Measurements from ENCODE around the gene AQP12B.
A peak's percentile ranks its signal among the peaks of the same experiment; 100 is the strongest.

Gene AQP12B

DNA sequence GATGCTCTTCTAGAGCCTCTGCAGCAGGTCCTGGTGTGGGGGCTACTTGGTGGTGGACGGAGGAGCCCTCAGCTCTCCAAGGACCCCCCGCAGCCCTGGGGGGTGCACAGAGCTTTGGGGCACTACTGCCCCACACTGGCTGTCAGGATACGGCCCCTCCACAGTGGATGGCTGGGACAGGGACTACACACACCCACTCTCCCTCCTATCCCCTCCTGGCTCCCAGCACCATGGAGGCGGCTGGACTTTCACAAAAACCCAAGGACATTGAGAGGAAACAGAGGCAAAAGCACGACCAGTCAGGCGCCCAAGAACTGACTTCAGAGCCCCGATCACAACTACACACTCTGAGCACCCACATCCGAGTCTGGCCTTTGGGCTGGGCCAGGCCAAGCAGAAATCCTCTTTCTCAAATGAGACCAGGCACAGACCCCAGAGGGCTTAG is 44.8 kb downstream of the AQP12B start:
- peak overlapping the region; percentile 85 for H3K23ac ChIP-seq (ENCODE audit: low read depth, low read length, poor library complexity)
- WGBS, 2 donors (ENCODE audit: extremely low coverage in 2 of 2, insufficient read length in 2 of 2, insufficient replicate concordance in 1 of 2) = no CpG with 5 or more reads among the region's 8 CpGs
- no peak overlapping the region for H3K4me2 ChIP-seq (ENCODE audit: insufficient read depth, low read length, poor library complexity, severe bottlenecking)
- peaks cover 3% of the 10 kb centered on the region for H3K79me1 ChIP-seq (ENCODE audit: low read depth, low read length)
- H3K18ac ChIP-seq (ENCODE audit: low read length) = no peak overlapping the region
- no peak overlapping the region for H3K4me3 ChIP-seq (ENCODE audit: low read length in 2 of 2)
- H3K9ac ChIP-seq (ENCODE audit: low read depth, low read length, poor library complexity) = no peak overlapping the region
- no peak overlapping the region for H3K4ac ChIP-seq (ENCODE audit: low read length)
- no peak overlapping the region for H2BK15ac ChIP-seq (ENCODE audit: low read length)
- H2BK120ac ChIP-seq (ENCODE audit: low read depth, low read length) = no peak overlapping the region
- H3K14ac ChIP-seq (ENCODE audit: low read length) = peak overlapping the region; percentile 21
- H3K9me3 ChIP-seq (replicated peaks in 1 of 2; ENCODE audit: control insufficient read depth in 2 of 2, insufficient read depth in 1 of 2, low read depth in 1 of 2, low read length in 2 of 2) = peaks cover 4 to 7% of the 10 kb centered on the region in 2 donors
- no peak overlapping the region for H4K91ac ChIP-seq (ENCODE audit: low read depth, low read length, poor library complexity)
- H3K4me1 ChIP-seq (ENCODE audit: control insufficient read depth in 2 of 2, insufficient read depth in 1 of 2, low read depth in 1 of 2, low read length in 2 of 2) = no peaks in the 10 kb centered on the region
- H2AK5ac ChIP-seq (ENCODE audit: low read depth, low read length) = no peak overlapping the region
- H2BK5ac ChIP-seq (ENCODE audit: low read length) = no peak overlapping the region
- peaks cover 0 to 10% (median 0%) of the 10 kb centered on the region in 3 experiments for H3K27me3 ChIP-seq (ENCODE audit: control insufficient read depth in 3 of 3, insufficient read depth in 3 of 3, low read depth in 1 of 3, low read length in 3 of 3)
- no peak overlapping the region for H2AFZ ChIP-seq (ENCODE audit: low read length)
- H3K36me3 ChIP-seq (replicated peaks in 1 of 2; ENCODE audit: control insufficient read depth in 2 of 2, insufficient read depth in 2 of 2, low read length in 2 of 2) = no peaks in the 10 kb centered on the region
- H2BK12ac ChIP-seq (ENCODE audit: low read length) = peak overlapping the region; percentile 73
- H3K27ac ChIP-seq (replicated peaks; ENCODE audit: low read length) = no peak overlapping the region
- no peak for DNase-seq (ENCODE audit: low spot score)
- H4K8ac ChIP-seq (ENCODE audit: low read depth, low read length) = no peak overlapping the region

DNA sequence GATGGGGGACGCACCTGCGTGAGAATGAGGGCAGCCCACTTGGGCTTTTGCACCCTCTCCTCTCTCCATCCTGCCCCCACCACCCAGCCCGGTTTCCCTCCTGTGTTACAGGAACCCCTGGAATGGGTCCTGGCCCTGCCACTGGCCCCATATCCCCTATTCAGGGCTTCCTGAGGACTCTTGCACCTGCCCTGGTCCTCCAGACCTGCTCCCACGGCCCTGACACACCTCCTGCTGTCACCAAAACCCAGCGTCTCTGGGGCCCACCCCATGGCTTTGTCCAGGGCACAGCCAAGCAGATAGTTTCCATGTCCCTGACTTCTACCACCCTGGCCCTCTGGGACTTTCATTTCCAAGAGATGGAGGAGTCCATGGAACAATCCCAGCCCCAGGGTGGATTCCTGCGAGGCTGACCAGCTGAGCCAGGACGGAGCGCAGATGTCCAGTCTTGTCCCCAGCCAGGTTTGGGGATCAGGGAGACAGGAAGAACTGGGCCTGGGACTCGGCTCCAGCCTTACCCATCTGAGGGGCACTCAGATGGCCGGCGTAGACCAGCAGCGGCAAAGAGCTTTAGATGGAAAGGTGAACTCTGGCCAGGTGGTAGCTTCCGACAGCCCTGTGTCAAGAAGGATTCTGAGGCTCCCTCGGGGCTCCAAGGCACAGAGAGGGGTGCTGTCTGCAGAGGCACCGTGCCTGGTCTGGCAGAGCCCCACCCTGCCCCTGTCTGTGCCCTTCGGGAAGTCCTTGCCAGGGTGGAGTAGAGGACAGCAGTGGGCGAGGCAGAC is 45.4 kb downstream of the AQP12B start:
- Histone ChIP-seq H2AFZ (ENCODE audit: low read length) (no peak overlapping the region), H4K8ac (ENCODE audit: low read depth, low read length) (no peak overlapping the region), H2BK5ac (ENCODE audit: low read length) (no peak overlapping the region), H3K36me3 (replicated peaks in 1 of 2; ENCODE audit: control insufficient read depth in 2 of 2, insufficient read depth in 2 of 2, low read length in 2 of 2) (no peaks in the 10 kb centered on the region), H3K4ac (ENCODE audit: low read length) (no peak overlapping the region), H3K9ac (ENCODE audit: low read depth, low read length, poor library complexity) (no peak overlapping the region), H2AK5ac (ENCODE audit: low read depth, low read length) (no peak overlapping the region), H3K27me3 (ENCODE audit: control insufficient read depth in 3 of 3, insufficient read depth in 3 of 3, low read depth in 1 of 3, low read length in 3 of 3) (peaks cover 0 to 10% (median 0%) of the 10 kb centered on the region in 3 experiments), H3K14ac (ENCODE audit: low read length) (no peak overlapping the region), H3K18ac (ENCODE audit: low read length) (no peak overlapping the region), H2BK12ac (ENCODE audit: low read length) (peak overlapping the region; percentile 73), H3K23ac (ENCODE audit: low read depth, low read length, poor library complexity) (peak overlapping the region; percentile 85), H3K4me3 (ENCODE audit: low read length in 2 of 2) (no peak overlapping the region), H3K4me1 (ENCODE audit: control insufficient read depth in 2 of 2, insufficient read depth in 1 of 2, low read depth in 1 of 2, low read length in 2 of 2) (no peaks in the 10 kb centered on the region), H3K4me2 (ENCODE audit: insufficient read depth, low read length, poor library complexity, severe bottlenecking) (no peak overlapping the region), H3K79me1 (ENCODE audit: low read depth, low read length) (peaks cover 3% of the 10 kb centered on the region), H4K91ac (ENCODE audit: low read depth, low read length, poor library complexity) (no peak overlapping the region), H2BK120ac (ENCODE audit: low read depth, low read length) (no peak overlapping the region), H3K27ac (replicated peaks; ENCODE audit: low read length) (no peak overlapping the region), H3K9me3 (replicated peaks in 1 of 2; ENCODE audit: control insufficient read depth in 2 of 2, insufficient read depth in 1 of 2, low read depth in 1 of 2, low read length in 2 of 2) (peaks cover 4 to 10% of the 10 kb centered on the region in 2 donors), H2BK15ac (ENCODE audit: low read length) (no peak overlapping the region)
- no peak for DNase-seq (ENCODE audit: low spot score)
- WGBS, 2 donors (ENCODE audit: extremely low coverage in 2 of 2, insufficient read length in 2 of 2, insufficient replicate concordance in 1 of 2) = no CpG with 5 or more reads among the region's 17 CpGs

DNA sequence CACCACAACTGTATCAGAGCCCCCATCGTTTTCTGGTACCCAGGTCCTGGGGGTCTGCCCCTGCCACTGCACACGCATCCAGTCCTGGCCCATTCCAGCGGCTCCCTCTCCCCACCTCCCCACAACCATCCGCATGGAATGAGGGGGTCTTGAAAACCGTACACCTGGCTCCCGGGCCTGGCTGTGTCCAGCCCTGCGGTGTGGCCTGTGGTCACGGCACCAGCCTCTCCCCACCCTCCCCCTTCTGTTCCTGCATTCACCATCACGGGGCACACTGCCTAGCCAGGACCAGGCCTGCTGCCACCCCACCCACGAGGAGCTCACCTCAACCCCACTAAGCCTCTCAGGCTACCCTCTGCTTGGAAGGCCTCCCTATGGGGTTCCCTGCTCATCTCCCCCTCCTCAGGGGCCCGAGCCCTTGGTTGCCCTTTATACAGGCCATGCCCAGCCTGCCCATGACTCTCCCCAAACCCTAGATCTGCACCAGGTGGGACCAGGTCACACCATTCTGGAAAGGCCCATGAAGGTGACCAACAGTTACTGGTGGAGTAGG is 46.0 kb downstream of the AQP12B start:
- Histone ChIP-seq H3K4me2 (ENCODE audit: insufficient read depth, low read length, poor library complexity, severe bottlenecking) (no peak overlapping the region), H2BK120ac (ENCODE audit: low read depth, low read length) (no peak overlapping the region), H3K14ac (ENCODE audit: low read length) (peak overlapping the region; percentile 21), H3K27ac (replicated peaks; ENCODE audit: low read length) (no peak overlapping the region), H2BK15ac (ENCODE audit: low read length) (no peak overlapping the region), H2AFZ (ENCODE audit: low read length) (no peak overlapping the region), H4K8ac (ENCODE audit: low read depth, low read length) (no peak overlapping the region), H3K27me3 (ENCODE audit: control insufficient read depth in 3 of 3, insufficient read depth in 3 of 3, low read depth in 1 of 3, low read length in 3 of 3) (peaks cover 0 to 10% (median 0%) of the 10 kb centered on the region in 3 experiments), H3K9ac (ENCODE audit: low read depth, low read length, poor library complexity) (no peak overlapping the region), H2BK12ac (ENCODE audit: low read length) (no peak overlapping the region), H3K4ac (ENCODE audit: low read length) (no peak overlapping the region), H3K9me3 (replicated peaks in 1 of 2; ENCODE audit: control insufficient read depth in 2 of 2, insufficient read depth in 1 of 2, low read depth in 1 of 2, low read length in 2 of 2) (peaks cover 4 to 15% of the 10 kb centered on the region in 2 donors), H3K18ac (ENCODE audit: low read length) (peak overlapping the region; percentile 38), H3K36me3 (replicated peaks in 1 of 2; ENCODE audit: control insufficient read depth in 2 of 2, insufficient read depth in 2 of 2, low read length in 2 of 2) (no peaks in the 10 kb centered on the region), H3K79me1 (ENCODE audit: low read depth, low read length) (no peaks in the 10 kb centered on the region), H4K91ac (ENCODE audit: low read depth, low read length, poor library complexity) (no peak overlapping the region), H2AK5ac (ENCODE audit: low read depth, low read length) (peak overlapping the region; percentile 81), H2BK5ac (ENCODE audit: low read length) (no peak overlapping the region), H3K4me1 (ENCODE audit: control insufficient read depth in 2 of 2, insufficient read depth in 1 of 2, low read depth in 1 of 2, low read length in 2 of 2) (no peaks in the 10 kb centered on the region), H3K23ac (ENCODE audit: low read depth, low read length, poor library complexity) (no peak overlapping the region), H3K4me3 (ENCODE audit: low read length in 2 of 2) (peak overlapping the region in 1 of 2 donors; percentile 5)
- WGBS, 2 donors (ENCODE audit: extremely low coverage in 2 of 2, insufficient read length in 2 of 2, insufficient replicate concordance in 1 of 2) = no CpG with 5 or more reads among the region's 11 CpGs
- DNase-seq (ENCODE audit: low spot score) = no peak

DNA sequence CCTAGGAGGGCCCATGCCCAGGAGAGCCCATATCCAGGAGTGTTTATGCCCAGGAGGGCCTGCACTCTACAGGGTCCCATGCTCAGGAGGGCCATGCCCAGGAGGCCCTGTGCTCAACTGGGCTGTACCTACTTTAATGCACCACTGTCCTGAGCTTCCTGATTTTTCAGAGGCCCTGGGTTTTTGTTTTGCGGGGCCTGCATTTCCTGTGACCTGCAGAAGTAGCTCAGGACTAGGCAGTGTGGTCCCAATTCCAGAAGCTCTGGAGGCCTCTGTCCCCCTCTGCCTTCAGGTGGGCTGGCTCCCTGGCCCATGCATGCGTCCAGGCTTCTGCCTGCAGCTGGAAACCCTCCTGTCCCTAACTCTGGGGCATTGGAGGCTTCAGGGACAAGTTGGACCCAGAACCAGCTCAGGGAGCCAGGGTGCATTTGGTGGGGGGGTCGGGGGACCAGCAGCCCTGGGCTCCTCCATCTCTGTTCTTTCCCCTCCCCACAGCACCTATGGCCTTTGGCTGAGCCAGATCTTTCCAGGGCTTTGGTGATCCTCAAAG is 46.6 kb downstream of the AQP12B start:
- Histone ChIP-seq H3K4me2 (ENCODE audit: insufficient read depth, low read length, poor library complexity, severe bottlenecking) (no peak overlapping the region), H4K91ac (ENCODE audit: low read depth, low read length, poor library complexity) (no peak overlapping the region), H2AFZ (ENCODE audit: low read length) (no peak overlapping the region), H3K14ac (ENCODE audit: low read length) (no peak overlapping the region), H3K4me1 (ENCODE audit: control insufficient read depth in 2 of 2, insufficient read depth in 1 of 2, low read depth in 1 of 2, low read length in 2 of 2) (no peaks in the 10 kb centered on the region), H3K27ac (replicated peaks; ENCODE audit: low read length) (no peak overlapping the region), H3K9ac (ENCODE audit: low read depth, low read length, poor library complexity) (no peak overlapping the region), H2AK5ac (ENCODE audit: low read depth, low read length) (peak overlapping the region; percentile 81), H4K8ac (ENCODE audit: low read depth, low read length) (no peak overlapping the region), H3K36me3 (replicated peaks in 1 of 2; ENCODE audit: control insufficient read depth in 2 of 2, insufficient read depth in 2 of 2, low read length in 2 of 2) (no peaks in the 10 kb centered on the region), H2BK15ac (ENCODE audit: low read length) (no peak overlapping the region), H3K27me3 (ENCODE audit: control insufficient read depth in 3 of 3, insufficient read depth in 3 of 3, low read depth in 1 of 3, low read length in 3 of 3) (peaks cover 0 to 10% (median 0%) of the 10 kb centered on the region in 3 experiments), H3K4me3 (ENCODE audit: low read length in 2 of 2) (no peak overlapping the region), H3K9me3 (replicated peaks in 1 of 2; ENCODE audit: control insufficient read depth in 2 of 2, insufficient read depth in 1 of 2, low read depth in 1 of 2, low read length in 2 of 2) (peaks cover 4 to 16% of the 10 kb centered on the region in 2 donors), H2BK5ac (ENCODE audit: low read length) (no peak overlapping the region), H3K79me1 (ENCODE audit: low read depth, low read length) (no peaks in the 10 kb centered on the region), H3K23ac (ENCODE audit: low read depth, low read length, poor library complexity) (no peak overlapping the region), H3K4ac (ENCODE audit: low read length) (no peak overlapping the region), H2BK120ac (ENCODE audit: low read depth, low read length) (no peak overlapping the region), H3K18ac (ENCODE audit: low read length) (no peak overlapping the region), H2BK12ac (ENCODE audit: low read length) (no peak overlapping the region)
- no peak for DNase-seq (ENCODE audit: low spot score)
- WGBS, 2 donors (ENCODE audit: extremely low coverage in 2 of 2, insufficient read length in 2 of 2, insufficient replicate concordance in 1 of 2) = no CpG with 5 or more reads among the region's 3 CpGs
